Esophagus mucosa (tissue), 1 donor: ENCODE measurements around the gene ALOX12. TPM values are rescaled to one million over a fixed set of nuclear protein-coding genes. Genes with fewer than 3 reads are reported as not detected.
A peak's percentile ranks its signal among the peaks of the same experiment; 100 is the strongest.

ENCODE experiments used
- ATAC-seq: fragments of 200-7000 bp; cut with Tn5 transposase; one replicate; pipeline ENCODE4 v1.9.1; 2020
- total RNA-seq: library from RNA; stranded (reverse); gene quantifications from one replicate; pipeline ENCODE4 v1.2.4, GENCODE V29; 2023
- donor health status: DM: yes; HTN: yes; CAD: no.

The ALOX12 gene
- total RNA-seq, 1 donor from 2014 or later: 16.9 TPM

DNA sequence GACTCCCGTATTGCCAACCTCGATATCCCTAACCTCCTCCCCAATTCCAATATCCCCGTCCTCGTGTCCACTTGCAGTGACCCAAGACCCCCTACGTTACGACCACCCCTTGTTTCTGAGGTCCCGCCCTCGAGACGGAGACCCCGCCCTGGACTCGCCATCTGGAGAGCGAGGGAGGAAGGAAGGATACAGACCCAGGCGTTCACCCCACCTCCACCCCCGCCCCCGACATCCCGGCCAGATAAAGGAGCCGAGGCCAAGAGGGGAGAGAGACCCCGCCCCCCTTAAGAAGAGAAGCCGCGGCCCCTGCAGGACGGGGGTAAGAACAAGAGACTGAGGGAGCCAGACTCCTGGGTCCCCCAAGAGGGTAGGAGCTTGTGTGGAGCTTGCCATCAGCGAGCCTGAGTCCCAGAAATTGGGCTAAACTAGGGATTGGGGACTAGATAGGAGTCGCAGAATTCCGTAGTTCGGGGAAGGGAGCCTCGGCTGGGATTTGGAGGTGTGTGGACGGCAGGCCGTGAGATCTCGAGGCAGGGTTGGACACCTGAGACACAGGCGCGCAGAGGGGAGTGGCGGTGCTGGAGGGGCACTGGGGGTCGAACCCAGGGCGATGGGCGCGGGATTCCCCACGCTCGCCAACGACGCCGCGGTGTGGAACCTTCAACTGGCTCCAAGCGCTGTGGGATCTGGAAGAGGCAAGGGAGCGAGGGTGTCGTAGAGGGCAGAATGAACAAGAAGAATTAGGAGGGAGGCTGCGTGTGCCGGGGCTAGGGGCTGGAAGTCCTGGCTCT lies 27.1 kb downstream of the ALOX12 start, which contains the start of gene BCL6B:
Gene BCL6B (plus strand): TSS at position 270 of the 791 bp plus-strand sequence. CDS start 622 bp downstream, outside the sequence.
- peak; percentile 1 for ATAC-seq

GRCh38 chr17:7023576-7024401 lies 27.9 kb downstream of the ALOX12 start:
- peak; percentile 80 for ATAC-seq

- no peak for ATAC-seq
These were observed 28.5 kb downstream of the ALOX12 start for GRCh38 chr17:7024402-7024785.

GRCh38 chr17:7025245-7025644 lies 29.4 kb downstream of the ALOX12 start:
- ATAC-seq: no peak

- ATAC-seq: no peak
These were observed 30.7 kb downstream of the ALOX12 start for GRCh38 chr17:7026471-7027115.

DNA sequence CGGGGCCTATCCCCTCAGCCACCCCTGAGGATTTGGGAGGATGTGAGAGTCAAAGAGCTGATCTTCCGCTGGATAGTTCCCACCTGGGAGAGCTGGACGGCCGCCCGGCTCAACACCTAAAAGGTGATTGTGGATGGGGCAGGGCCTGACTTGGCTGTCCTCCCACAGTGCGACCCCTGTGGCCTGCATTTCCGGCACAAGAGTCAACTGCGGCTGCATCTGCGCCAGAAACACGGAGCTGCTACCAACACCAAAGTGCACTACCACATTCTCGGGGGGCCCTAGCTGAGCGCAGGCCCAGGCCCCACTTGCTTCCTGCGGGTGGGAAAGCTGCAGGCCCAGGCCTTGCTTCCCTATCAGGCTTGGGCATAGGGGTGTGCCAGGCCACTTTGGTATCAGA lies 31.5 kb downstream of the ALOX12 start:
- no peak for ATAC-seq

GRCh38 chr17:7029096-7029495 lies 33.2 kb downstream of the ALOX12 start:
- no peak for ATAC-seq

- ATAC-seq: peak; percentile 22
These were observed 33.8 kb downstream of the ALOX12 start for GRCh38 chr17:7029659-7030058.

DNA sequence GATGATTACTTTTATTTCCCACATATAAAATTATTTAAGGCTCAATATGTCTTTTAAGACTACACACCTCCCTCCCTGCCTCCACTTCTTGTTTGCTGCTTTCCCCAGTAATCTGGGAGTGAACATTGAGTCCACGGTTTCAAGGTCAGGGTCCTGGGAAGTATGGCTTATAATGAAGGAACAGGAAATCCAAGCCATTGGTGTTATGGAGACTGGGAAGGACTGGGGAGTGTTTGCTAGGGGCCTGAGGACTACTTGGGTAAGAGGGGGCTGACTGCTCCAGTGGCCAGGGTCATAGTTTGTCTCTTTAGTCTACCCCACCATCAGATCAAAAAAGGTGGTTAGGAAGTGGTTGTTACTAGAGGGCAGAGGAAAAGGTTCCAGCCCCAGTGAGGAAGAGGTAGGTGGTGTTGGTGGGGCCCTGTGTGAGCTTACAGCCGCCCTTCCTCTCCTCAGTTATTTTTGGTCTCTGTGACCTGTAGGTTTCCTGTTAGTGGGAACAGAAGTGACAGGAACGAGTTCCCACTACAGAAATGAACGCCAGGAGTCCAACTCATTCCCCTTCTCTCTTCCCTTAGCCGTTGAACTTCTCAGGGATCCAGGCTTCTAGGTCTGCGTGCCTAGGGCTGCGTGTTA lies 39.2 kb downstream of the ALOX12 start:
- ATAC-seq: peak; percentile 11

DNA sequence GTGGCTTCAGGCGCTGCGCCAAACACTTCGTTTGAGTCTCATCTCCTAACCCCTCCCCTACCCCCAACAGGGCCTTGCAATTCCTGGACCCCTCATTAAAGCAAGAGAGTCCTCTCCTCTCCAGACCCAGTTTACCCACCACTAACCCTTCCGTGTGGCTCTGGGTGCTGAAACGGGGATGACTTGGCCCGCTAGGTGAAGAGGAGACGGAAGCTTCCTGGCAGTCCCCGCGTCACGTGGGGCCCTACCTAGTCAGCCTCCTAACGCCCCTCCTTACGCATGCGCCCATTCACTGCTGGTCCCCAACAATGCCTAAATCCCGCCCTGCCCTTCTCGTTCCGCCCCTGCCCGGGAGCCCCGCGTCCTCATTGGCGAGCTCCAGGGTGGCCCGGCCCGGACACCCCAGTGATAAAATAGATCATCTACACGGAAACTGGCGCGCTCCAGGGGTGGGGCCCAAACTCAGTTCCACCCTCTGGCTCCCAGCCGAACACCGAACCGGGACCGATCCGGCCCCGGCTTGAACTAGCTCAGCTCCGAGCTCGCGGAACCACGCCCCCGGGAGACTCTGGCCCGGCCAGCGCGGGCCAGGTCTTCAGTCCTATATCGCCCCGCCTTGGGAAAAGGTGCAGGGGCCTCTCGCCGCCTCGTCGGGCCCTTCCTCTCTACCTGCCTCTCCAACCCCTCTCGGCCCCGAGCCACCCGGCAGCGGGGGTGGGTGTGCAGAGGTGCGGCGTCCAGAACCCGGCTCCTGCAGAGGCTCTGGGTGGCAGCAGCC lies 39.9 kb downstream of the ALOX12 start, which contains the start of gene SLC16A13:
Gene SLC16A13 (plus strand): TSS at position 425 of the 778 bp plus-strand sequence. CDS start 368 bp downstream, outside the sequence.
- ATAC-seq: peak; percentile 96

DNA sequence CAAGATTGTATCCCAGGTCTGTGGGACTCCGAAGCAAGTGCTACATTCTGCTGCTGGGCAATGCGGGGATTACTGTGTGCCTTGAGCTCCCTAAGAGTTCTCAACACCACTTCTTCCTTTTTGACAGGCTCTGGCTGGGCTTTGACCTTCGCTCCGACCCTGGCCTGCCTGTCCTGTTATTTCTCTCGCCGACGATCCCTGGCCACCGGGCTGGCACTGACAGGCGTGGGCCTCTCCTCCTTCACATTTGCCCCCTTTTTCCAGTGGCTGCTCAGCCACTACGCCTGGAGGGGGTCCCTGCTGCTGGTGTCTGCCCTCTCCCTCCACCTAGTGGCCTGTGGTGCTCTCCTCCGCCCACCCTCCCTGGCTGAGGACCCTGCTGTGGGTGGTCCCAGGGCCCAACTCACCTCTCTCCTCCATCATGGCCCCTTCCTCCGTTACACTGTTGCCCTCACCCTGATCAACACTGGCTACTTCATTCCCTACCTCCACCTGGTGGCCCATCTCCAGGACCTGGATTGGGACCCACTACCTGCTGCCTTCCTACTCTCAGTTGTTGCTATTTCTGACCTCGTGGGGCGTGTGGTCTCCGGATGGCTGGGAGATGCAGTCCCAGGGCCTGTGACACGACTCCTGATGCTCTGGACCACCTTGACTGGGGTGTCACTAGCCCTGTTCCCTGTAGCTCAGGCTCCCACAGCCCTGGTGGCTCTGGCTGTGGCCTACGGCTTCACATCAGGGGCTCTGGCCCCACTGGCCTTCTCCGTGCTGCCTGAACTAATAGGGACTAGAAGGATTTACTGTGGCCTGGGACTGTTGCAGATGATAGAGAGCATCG lies 42.4 kb downstream of the ALOX12 start:
- no peak for ATAC-seq

DNA sequence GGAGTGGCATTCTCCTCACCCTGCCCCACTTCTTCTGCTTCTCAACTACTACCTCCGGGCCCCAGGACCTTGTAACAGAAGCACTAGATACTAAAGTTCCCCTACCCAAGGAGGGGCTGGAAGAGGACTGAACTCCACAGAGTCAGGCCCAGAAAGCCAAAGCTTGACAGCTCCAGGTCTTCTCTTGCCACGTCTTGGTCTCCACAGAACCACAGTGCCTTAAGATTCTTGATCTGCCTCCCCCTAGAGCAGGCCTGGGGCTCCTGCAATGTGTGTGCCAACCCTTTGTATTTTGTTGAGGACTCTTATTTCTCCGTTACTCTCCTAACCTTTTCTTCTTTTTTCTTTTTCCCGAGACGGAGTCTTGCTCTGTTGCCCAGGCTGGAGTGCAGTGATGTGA lies 44.0 kb downstream of the ALOX12 start:
- no peak for ATAC-seq

DNA sequence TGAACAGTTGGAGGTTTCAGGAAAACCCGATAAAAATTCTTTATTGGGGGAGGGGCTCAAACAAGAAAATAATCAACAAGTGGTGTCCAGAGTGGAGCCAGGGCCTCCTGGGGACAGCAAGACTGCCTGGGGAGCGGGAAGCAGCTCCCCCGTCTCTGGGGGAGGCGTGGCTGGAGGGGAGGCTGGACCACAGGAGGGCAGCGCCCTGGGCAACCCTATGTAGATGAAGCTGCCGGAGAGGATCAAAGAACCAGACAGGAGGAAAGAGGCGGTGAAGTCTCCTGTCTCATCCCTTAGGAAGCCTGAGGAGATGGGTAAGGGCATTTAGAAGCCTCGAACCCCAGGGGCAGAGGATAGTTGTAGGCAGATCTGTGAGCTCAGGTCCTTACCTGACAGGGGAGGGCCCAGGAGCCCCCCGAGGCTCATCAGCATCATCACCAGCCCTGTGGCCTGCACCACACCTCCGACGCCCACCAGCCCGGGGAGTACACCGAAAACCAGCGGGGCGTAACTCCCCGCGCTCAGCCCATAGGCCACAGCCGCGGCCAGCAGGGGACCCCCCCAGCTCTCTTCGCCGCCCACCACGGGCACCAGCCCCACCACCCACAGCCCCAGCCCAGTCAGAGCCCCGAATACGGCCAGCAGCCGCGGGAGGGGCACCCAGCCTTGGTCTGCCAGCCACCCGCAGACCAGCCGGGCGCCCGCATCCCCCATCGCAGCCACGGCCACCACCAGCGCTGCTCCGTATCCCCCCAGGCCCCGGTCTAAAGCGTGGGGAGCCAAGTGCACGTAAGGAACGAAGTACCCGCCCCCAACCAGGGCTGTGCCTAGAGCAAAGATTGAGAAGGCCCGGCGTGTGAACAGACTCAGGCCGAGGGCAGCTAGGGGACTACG lies 46.0 kb downstream of the ALOX12 start:
- ATAC-seq: peak; percentile 1

- ATAC-seq: no peak
These were observed 46.8 kb downstream of the ALOX12 start for GRCh38 chr17:7042501-7043181.

GRCh38 chr17:7043182-7043496 lies 47.3 kb downstream of the ALOX12 start:
- peak; percentile 2 for ATAC-seq

DNA sequence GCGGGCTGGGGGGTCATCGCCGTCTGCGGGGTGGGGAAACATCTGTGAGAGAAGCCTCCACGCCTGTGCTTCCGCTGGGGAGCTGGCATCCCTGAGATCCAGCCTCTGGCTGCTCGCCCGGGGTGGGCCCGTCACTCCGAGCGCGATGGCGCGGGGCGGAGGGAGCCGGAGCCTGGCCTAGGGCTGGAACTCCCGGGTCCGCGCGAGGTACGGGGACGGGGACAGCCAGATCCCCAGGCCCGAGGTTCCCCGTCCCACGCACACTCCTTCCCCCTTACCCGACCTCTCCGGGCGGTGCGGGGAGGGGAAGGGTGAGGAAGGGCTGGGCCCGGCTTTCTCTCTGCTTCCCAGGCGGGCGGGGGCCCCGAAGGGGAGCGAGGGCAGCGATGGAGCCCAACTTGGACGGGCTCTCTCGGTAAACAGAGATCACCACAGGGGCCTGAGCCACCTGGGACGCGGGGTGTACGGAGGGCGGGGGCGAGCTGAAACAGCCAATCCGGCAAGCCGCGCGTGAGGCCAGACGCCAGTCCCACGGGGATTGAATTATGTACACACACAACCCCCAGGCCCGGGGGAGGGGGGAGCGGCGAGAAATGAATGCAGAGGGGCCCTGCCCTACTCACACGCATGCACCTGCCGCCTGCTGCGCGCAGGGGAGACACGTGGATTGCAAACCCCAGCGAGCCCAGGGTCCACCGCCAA lies 47.8 kb downstream of the ALOX12 start, which contains the start of gene SLC16A11:
Gene SLC16A11 (minus strand): TSS at position 596 of the 702 bp plus-strand sequence. CDS start 579 bp downstream, at position 17.
- ATAC-seq: peak; percentile 7

- ATAC-seq: peak; percentile 45
These were observed 49.8 kb downstream of the ALOX12 start for GRCh38 chr17:7045492-7046126.
